SK-N-SH (cell line): Measurements from ENCODE around the gene ZNF688.

Experiments used
- EP300 ChIP-seq, 2 experiments: IDR thresholded peaks; 2 replicates each; pipeline versions ENCODE4 v1.4.0 to v1.6.1; 2012; ENCODE audit warnings: borderline replicate concordance in 1 of 2, low read depth in 1 of 2, low read length in 1 of 2
- FOSL2 ChIP-seq: IDR thresholded peaks from 2 replicates; pipeline ENCODE4 v1.4.0; 2012; ENCODE audit warnings: low read depth, mild to moderate bottlenecking, moderate library complexity, borderline replicate concordance
- FOXM1 ChIP-seq: IDR thresholded peaks from 2 replicates; pipeline ENCODE4 v1.4.0; 2012; ENCODE audit warnings: low read depth, mild to moderate bottlenecking
- NRF1 ChIP-seq: IDR thresholded peaks from 2 replicates; pipeline ENCODE4 v1.6.1; 2012; ENCODE audit warnings: low read depth, mild to moderate bottlenecking, low read length
- SMC3 ChIP-seq: IDR thresholded peaks from 2 replicates; pipeline ENCODE4 v1.6.1; 2012; ENCODE audit warnings: low read depth, low read length, improper control_type of control experiment
- TAF1 ChIP-seq: IDR thresholded peaks from 2 replicates; pipeline ENCODE4 v1.6.1; 2012; ENCODE audit warnings: low read depth, mild to moderate bottlenecking, low read length, moderate library complexity, borderline replicate concordance
- TF ChIP-seq, protein P1 (sequence below): fragments of 200-600 bp; sonication (generic); IDR thresholded peaks from 2 replicates; pipeline ENCODE4 v1.6.1; 2017; ENCODE audit warnings: antibody characterized with exemption, mild to moderate bottlenecking, moderate library complexity
- TF ChIP-seq, protein P2 (sequence below): fragments of 150-350 bp; IDR thresholded peaks from 2 replicates; pipeline ENCODE4 v1.6.1; 2017; ENCODE audit warnings: antibody characterized with exemption, low read length, low read depth, borderline replicate concordance
- TF ChIP-seq, protein P3 (sequence below): IDR thresholded peaks from 2 replicates; pipeline ENCODE4 v1.4.0; 2012; ENCODE audit warnings: low read depth, borderline replicate concordance
- TF ChIP-seq, protein P4 (sequence below): IDR thresholded peaks from 2 replicates; pipeline ENCODE4 v1.4.0; 2012; ENCODE audit warnings: low read depth
- TF ChIP-seq, protein P5 (sequence below): IDR thresholded peaks from 2 replicates; pipeline ENCODE4 v1.4.0; 2012; ENCODE audit warnings: low read depth, borderline replicate concordance

DNA sequence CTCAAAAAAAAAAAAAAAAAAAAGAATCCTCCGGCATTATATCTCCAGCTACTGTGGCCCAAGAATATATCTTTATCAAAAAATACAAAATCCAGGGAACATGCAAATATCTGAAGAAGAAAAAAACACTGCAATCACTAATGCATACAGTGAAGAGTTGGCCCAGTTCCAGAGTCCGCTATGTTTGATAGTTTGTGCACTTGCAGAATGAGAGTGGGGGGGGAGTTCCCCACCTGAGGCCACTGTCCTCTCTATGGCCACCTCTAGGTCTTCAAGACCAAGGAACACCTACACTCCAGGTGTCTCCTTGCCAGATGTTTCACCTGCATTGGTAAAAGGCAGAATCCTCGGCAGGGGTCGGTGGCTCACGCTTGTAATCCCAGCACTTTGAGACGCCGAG, 9.9 kb upstream of the ZNF688 start:
- TF ChIP-seq, protein P1, sequence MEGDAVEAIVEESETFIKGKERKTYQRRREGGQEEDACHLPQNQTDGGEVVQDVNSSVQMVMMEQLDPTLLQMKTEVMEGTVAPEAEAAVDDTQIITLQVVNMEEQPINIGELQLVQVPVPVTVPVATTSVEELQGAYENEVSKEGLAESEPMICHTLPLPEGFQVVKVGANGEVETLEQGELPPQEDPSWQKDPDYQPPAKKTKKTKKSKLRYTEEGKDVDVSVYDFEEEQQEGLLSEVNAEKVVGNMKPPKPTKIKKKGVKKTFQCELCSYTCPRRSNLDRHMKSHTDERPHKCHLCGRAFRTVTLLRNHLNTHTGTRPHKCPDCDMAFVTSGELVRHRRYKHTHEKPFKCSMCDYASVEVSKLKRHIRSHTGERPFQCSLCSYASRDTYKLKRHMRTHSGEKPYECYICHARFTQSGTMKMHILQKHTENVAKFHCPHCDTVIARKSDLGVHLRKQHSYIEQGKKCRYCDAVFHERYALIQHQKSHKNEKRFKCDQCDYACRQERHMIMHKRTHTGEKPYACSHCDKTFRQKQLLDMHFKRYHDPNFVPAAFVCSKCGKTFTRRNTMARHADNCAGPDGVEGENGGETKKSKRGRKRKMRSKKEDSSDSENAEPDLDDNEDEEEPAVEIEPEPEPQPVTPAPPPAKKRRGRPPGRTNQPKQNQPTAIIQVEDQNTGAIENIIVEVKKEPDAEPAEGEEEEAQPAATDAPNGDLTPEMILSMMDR: no peak
- TF ChIP-seq EP300 (IDR thresholded peaks at IDR 0.05; ENCODE audit: borderline replicate concordance in 1 of 2, low read depth in 1 of 2, low read length in 1 of 2) (no peak), NRF1 (no peak), FOSL2 (no peak), TAF1 (no peak), FOXM1 (no peak), SMC3 (no peak)
- TF ChIP-seq, protein P2, sequence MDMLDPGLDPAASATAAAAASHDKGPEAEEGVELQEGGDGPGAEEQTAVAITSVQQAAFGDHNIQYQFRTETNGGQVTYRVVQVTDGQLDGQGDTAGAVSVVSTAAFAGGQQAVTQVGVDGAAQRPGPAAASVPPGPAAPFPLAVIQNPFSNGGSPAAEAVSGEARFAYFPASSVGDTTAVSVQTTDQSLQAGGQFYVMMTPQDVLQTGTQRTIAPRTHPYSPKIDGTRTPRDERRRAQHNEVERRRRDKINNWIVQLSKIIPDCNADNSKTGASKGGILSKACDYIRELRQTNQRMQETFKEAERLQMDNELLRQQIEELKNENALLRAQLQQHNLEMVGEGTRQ: no peak
- TF ChIP-seq, protein P3, sequence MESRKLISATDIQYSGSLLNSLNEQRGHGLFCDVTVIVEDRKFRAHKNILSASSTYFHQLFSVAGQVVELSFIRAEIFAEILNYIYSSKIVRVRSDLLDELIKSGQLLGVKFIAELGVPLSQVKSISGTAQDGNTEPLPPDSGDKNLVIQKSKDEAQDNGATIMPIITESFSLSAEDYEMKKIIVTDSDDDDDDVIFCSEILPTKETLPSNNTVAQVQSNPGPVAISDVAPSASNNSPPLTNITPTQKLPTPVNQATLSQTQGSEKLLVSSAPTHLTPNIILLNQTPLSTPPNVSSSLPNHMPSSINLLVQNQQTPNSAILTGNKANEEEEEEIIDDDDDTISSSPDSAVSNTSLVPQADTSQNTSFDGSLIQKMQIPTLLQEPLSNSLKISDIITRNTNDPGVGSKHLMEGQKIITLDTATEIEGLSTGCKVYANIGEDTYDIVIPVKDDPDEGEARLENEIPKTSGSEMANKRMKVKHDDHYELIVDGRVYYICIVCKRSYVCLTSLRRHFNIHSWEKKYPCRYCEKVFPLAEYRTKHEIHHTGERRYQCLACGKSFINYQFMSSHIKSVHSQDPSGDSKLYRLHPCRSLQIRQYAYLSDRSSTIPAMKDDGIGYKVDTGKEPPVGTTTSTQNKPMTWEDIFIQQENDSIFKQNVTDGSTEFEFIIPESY: no peak
- TF ChIP-seq, protein P4, sequence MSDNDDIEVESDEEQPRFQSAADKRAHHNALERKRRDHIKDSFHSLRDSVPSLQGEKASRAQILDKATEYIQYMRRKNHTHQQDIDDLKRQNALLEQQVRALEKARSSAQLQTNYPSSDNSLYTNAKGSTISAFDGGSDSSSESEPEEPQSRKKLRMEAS: no peak
- TF ChIP-seq, protein P5, sequence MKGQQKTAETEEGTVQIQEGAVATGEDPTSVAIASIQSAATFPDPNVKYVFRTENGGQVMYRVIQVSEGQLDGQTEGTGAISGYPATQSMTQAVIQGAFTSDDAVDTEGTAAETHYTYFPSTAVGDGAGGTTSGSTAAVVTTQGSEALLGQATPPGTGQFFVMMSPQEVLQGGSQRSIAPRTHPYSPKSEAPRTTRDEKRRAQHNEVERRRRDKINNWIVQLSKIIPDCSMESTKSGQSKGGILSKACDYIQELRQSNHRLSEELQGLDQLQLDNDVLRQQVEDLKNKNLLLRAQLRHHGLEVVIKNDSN: no peak
